IMR-90 (cell line): ENCODE results near the gene MUC5AC. TPM values are rescaled to one million over a fixed set of nuclear protein-coding genes. Genes with fewer than 3 reads are reported as not detected.

Experiments
- ATAC-seq: fragments of 200-7000 bp; cut with Tn5 transposase; 2 replicates; pipeline ENCODE4 v1.9.1; 2020; ENCODE audit warnings: low read depth, mild to moderate bottlenecking, moderate library complexity
- BruUV-seq: library from RNA; stranded (reverse); fragments of 400-500 nt; replicated peaks from 2 replicates; lab custom pipeline; 2021; lab: Mats Ljungman, UMichigan
- CTCF ChIA-PET: fragments of 300-600 bp; formaldehyde crosslinking; extraction: SDS; loops from one replicate; lab custom pipeline; 2021; ENCODE audit warnings: antibody characterized with exemption; lab: Yijun Ruan, JAX
- POLR2A ChIA-PET: fragments of 300-600 bp; sonication (Branson Sonifier 250); formaldehyde crosslinking; loops from one replicate; lab custom pipeline; 2022; ENCODE audit warnings: antibody characterized with exemption; ENCODE audit not compliant: unreplicated experiment; lab: Charles Lee
- DNase-seq: peaks from one replicate; pipeline ENCODE4 v3.0.0; 2013
- H2AFZ ChIP-seq: replicated peaks from 2 replicates; pipeline ENCODE3; 2013; ENCODE audit warnings: low read length, mild to moderate bottlenecking; ENCODE audit not compliant: poor library complexity
- H2AK5ac ChIP-seq: 2 replicates; pipeline ENCODE4 v1.6.1; 2013; ENCODE audit warnings: low read depth, low read length, inconsistent platforms
- H2AK9ac ChIP-seq: replicated peaks from 2 replicates; pipeline ENCODE3; 2013; ENCODE audit warnings: mild to moderate bottlenecking, low read depth, low read length, moderate library complexity; ENCODE audit not compliant: poor library complexity
- H2BK120ac ChIP-seq: 2 replicates; pipeline ENCODE4 v1.6.1; 2013; ENCODE audit warnings: low read depth, low read length, inconsistent platforms
- H2BK15ac ChIP-seq: 3 replicates; pipeline ENCODE4 v1.6.1; 2013; ENCODE audit warnings: low read depth, low read length, inconsistent platforms
- H2BK20ac ChIP-seq: 2 replicates; pipeline ENCODE4 v1.6.1; 2013; ENCODE audit warnings: low read depth, mild to moderate bottlenecking, inconsistent platforms, low read length, moderate library complexity
- H2BK5ac ChIP-seq: 2 replicates; pipeline ENCODE4 v1.6.1; 2013; ENCODE audit warnings: mild to moderate bottlenecking, low read depth, low read length, inconsistent platforms; ENCODE audit not compliant: poor library complexity, severe bottlenecking
- H3K14ac ChIP-seq: replicated peaks from 2 replicates; pipeline ENCODE4 v1.6.1; 2013; ENCODE audit warnings: low read depth, low read length, inconsistent platforms
- H3K18ac ChIP-seq: 2 replicates; pipeline ENCODE4 v1.6.1; 2013; ENCODE audit warnings: low read depth, low read length, control low read depth
- H3K23ac ChIP-seq: 2 replicates; pipeline ENCODE4 v1.6.1; 2013; ENCODE audit warnings: low read depth, low read length, inconsistent platforms
- H3K27ac ChIP-seq: 2 replicates; pipeline ENCODE4 v1.5.1; 2013; ENCODE audit warnings: mild to moderate bottlenecking, control low read depth, low read length; ENCODE audit not compliant: insufficient read depth
- H3K27me3 ChIP-seq: 2 replicates; pipeline ENCODE4 v1.6.1; 2013; ENCODE audit warnings: low read length; ENCODE audit not compliant: control insufficient read depth, insufficient read depth
- H3K36me3 ChIP-seq: 2 replicates; pipeline ENCODE4 v1.6.1; 2013; ENCODE audit warnings: low read length, mixed read lengths; ENCODE audit not compliant: control insufficient read depth, insufficient read depth
- H3K4ac ChIP-seq: 2 replicates; pipeline ENCODE4 v1.6.1; 2013; ENCODE audit warnings: low read depth, low read length, inconsistent platforms
- H3K4me1 ChIP-seq: 2 replicates; pipeline ENCODE4 v1.6.1; 2013; ENCODE audit warnings: low read length, mixed read lengths; ENCODE audit not compliant: control insufficient read depth, insufficient read depth
- H3K4me2 ChIP-seq: 2 replicates; pipeline ENCODE4 v1.6.1; 2013; ENCODE audit warnings: low read depth, mild to moderate bottlenecking, control low read depth, low read length, moderate library complexity
- H3K4me3 ChIP-seq: 2 replicates; pipeline ENCODE4 v1.5.1; 2013; ENCODE audit warnings: low read depth, mild to moderate bottlenecking, control low read depth, low read length, moderate library complexity; ENCODE audit not compliant: insufficient read depth
- H3K56ac ChIP-seq: 2 replicates; pipeline ENCODE4 v1.6.1; 2013; ENCODE audit warnings: low read length, inconsistent platforms; ENCODE audit not compliant: insufficient read depth; ENCODE audit errors: extremely low read depth
- H3K79me1 ChIP-seq, 2 experiments: 2 replicates each; pipeline ENCODE4 v1.6.1; 2013; ENCODE audit warnings: low read length in 2 of 2, inconsistent platforms in 1 of 2, low read depth in 1 of 2
- H3K9ac ChIP-seq: 2 replicates; pipeline ENCODE4 v1.6.1; 2013; ENCODE audit warnings: low read depth, low read length, control low read depth
- H3K9me1 ChIP-seq: 2 replicates; pipeline ENCODE4 v1.6.1; 2013; ENCODE audit warnings: low read length, inconsistent platforms; ENCODE audit not compliant: insufficient read depth
- H3K9me3 ChIP-seq: 2 replicates; pipeline ENCODE4 v1.6.1; 2013; ENCODE audit warnings: low read length; ENCODE audit not compliant: control insufficient read depth, insufficient read depth
- H4K20me1 ChIP-seq: 2 replicates; pipeline ENCODE4 v1.6.1; 2013; ENCODE audit warnings: low read length, inconsistent platforms; ENCODE audit not compliant: insufficient read depth
- H4K5ac ChIP-seq: 2 replicates; pipeline ENCODE4 v1.6.1; 2013; ENCODE audit warnings: mild to moderate bottlenecking, low read depth, low read length, control low read depth
- H4K8ac ChIP-seq, 2 experiments: 2 replicates each; pipeline ENCODE4 v1.6.1; 2013; ENCODE audit warnings: low read depth in 2 of 2, low read length in 2 of 2, control low read depth in 1 of 2, inconsistent platforms in 1 of 2
- H4K91ac ChIP-seq: 2 replicates; pipeline ENCODE4 v1.6.1; 2013; ENCODE audit warnings: low read depth, low read length, inconsistent platforms; ENCODE audit not compliant: insufficient read depth
- BHLHE40 ChIP-seq: fragments of 150-350 bp; IDR thresholded peaks from 2 replicates; pipeline ENCODE4 v1.6.1; 2016; ENCODE audit warnings: mild to moderate bottlenecking, low read depth, low read length
- CEBPB ChIP-seq: IDR thresholded peaks from 2 replicates; pipeline ENCODE4 v1.6.1; 2012; ENCODE audit warnings: low read depth, low read length, improper control_type of control experiment
- CHD1 ChIP-seq: IDR thresholded peaks from 2 replicates; pipeline ENCODE4 v1.6.1; 2012; ENCODE audit warnings: low read depth, low read length, improper control_type of control experiment
- FOS ChIP-seq: fragments of 150-350 bp; IDR thresholded peaks from 2 replicates; pipeline ENCODE4 v1.6.1; 2016; ENCODE audit warnings: low read depth, low read length
- MAFK ChIP-seq: IDR thresholded peaks from 2 replicates; pipeline ENCODE4 v1.6.1; 2012; ENCODE audit warnings: low read depth, low read length, improper control_type of control experiment
- MAZ ChIP-seq: IDR thresholded peaks from 2 replicates; pipeline ENCODE4 v1.6.1; 2012; ENCODE audit warnings: low read depth, mild to moderate bottlenecking, low read length, improper control_type of control experiment, moderate library complexity, borderline replicate concordance
- MXI1 ChIP-seq: IDR thresholded peaks from 2 replicates; pipeline ENCODE4 v1.6.1; 2012; ENCODE audit warnings: low read depth, mild to moderate bottlenecking, low read length, moderate library complexity, borderline replicate concordance
- NFE2L2 ChIP-seq: fragments of 150-350 bp; IDR thresholded peaks from 2 replicates; pipeline ENCODE4 v1.6.1; 2016; ENCODE audit warnings: low read depth, mild to moderate bottlenecking, low read length
- POLR2A ChIP-seq: IDR thresholded peaks from 2 replicates; pipeline ENCODE4 v1.6.1; 2012; ENCODE audit warnings: mild to moderate bottlenecking, low read depth, low read length
- RAD21 ChIP-seq: IDR thresholded peaks from 2 replicates; pipeline ENCODE4 v1.6.1; 2012; ENCODE audit warnings: low read length, improper control_type of control experiment
- RCOR1 ChIP-seq: IDR thresholded peaks from 2 replicates; pipeline ENCODE4 v1.6.1; 2012; ENCODE audit warnings: mild to moderate bottlenecking, low read length, improper control_type of control experiment; ENCODE audit not compliant: insufficient replicate concordance
- RFX5 ChIP-seq: IDR thresholded peaks from 2 replicates; pipeline ENCODE4 v1.8.0; 2012; ENCODE audit warnings: low read depth, mild to moderate bottlenecking, low read length, moderate library complexity
- SMC3 ChIP-seq: fragments of 150-350 bp; IDR thresholded peaks from 2 replicates; pipeline ENCODE4 v1.6.1; 2016; ENCODE audit warnings: low read depth, mild to moderate bottlenecking, antibody characterized with exemption, low read length, moderate library complexity
- WGBS, 2 experiments: methylation state at CpG; one replicate each; pipeline versions ENCODE4 v1.1.5 to v1.1.7; 2013; ENCODE audit warnings: missing lambda C conversion rate in 2 of 2; ENCODE audit not compliant: insufficient read length in 1 of 2; ENCODE audit errors: extremely low coverage in 2 of 2; 5-methylcytosine and 5-hydroxymethylcytosine counted together
- dilution Hi-C: fragments of 300-500 bp; cut with HindIII; formaldehyde crosslinking; loops from one replicate; pipeline ENCODE4 v1.14.3; 2018; ENCODE audit warnings: low sequenced_read_pairs; ENCODE audit not compliant: unreplicated experiment
- in situ Hi-C: fragments of 300-500 bp; cut with MboI; formaldehyde crosslinking; loops from 3 replicates; pipeline ENCODE4 v1.14.3; 2019; ENCODE audit warnings: low sequenced_read_pairs, inconsistent platforms, mixed read lengths
- intact Hi-C: fragments of 100-400 bp; cut with micrococcal nuclease; formaldehyde crosslinking; loops from 2 replicates; pipeline ENCODE4 v1.10.0; 2022
- polyA plus RNA-seq, 3 experiments: library from polyadenylated mRNA; depleted of rRNA; stranded (reverse); fragments of >200 nt; gene quantifications; 2 replicates each; pipeline ENCODE4 v1.2.3, GENCODE V29; 2012; ENCODE audit warnings: low replicate concordance in 1 of 3
- total RNA-seq: library from RNA; depleted of rRNA; stranded (reverse); fragments of >200 nt; gene quantifications from 2 replicates; pipeline ENCODE4 v1.2.3, GENCODE V29; 2012
- TF ChIP-seq, protein P1 (sequence below): fragments of 150-350 bp; IDR thresholded peaks from 2 replicates; pipeline ENCODE4 v1.6.1; 2016; ENCODE audit warnings: low read depth, mild to moderate bottlenecking, low read length, moderate library complexity, borderline replicate concordance
- TF ChIP-seq, protein P2 (sequence below): fragments of 150-350 bp; IDR thresholded peaks from 2 replicates; pipeline ENCODE4 v1.6.1; 2017; ENCODE audit warnings: mild to moderate bottlenecking, antibody characterized with exemption, low read length, low read depth
- TF ChIP-seq, protein P3 (sequence below): conservative IDR thresholded peaks from 2 replicates; pipeline ENCODE4 v1.5.1; 2012; ENCODE audit warnings: mild to moderate bottlenecking, low read depth, low read length, improper control_type of control experiment

Gene MUC5AC
- total and polyA plus RNA-seq, 2 of the 4 experiments (the other 2 are of a cell fraction), result 0.02 TPM; not detected in 1

DNA sequence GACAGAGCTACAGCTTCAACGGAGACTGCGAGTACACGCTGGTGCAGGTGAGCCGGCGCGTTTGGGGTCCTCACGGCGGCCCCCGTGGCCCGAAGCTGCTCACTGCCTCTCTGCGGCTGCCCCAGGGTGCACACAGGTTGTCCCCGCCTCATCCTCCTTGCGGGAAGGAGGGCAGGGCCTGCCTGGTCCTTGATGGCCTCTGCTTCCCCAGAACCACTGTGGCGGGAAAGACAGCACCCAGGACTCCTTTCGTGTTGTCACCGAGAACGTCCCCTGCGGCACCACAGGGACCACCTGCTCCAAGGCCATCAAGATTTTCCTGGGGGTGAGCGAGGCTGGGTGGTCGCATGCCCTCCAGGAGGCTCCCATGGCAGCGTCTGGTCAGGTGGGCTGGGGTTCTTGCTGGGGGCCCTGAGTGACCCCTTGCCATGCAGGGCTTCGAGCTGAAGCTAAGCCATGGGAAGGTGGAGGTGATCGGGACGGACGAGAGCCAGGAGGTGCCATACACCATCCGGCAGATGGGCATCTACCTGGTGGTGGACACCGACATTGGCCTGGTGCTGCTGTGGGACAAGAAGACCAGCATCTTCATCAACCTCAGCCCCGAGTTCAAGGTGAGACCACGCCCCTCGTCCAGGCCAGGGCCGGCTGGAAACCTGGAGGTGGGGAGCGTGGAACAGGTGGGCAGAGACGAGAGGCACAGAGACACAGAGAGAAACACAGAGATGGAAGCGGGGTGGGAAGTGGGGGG is 19.4 kb downstream of the MUC5AC start:
- Histone ChIP-seq H2AK5ac (no peak overlapping the region), H4K20me1 (no peaks in the 10 kb centered on the region), H4K5ac (no peak overlapping the region), H3K27ac (no peak overlapping the region), H2BK120ac (no peak overlapping the region), H3K23ac (no peak overlapping the region), H3K79me1 (no peaks in the 10 kb centered on the region), H3K56ac (no peak overlapping the region), H3K4me1 (no peaks in the 10 kb centered on the region), H2BK5ac (no peak overlapping the region), H2BK20ac (no peak overlapping the region), H2BK15ac (no peak overlapping the region), H4K91ac (no peak overlapping the region), H3K9me3 (peaks cover 2% of the 10 kb centered on the region; the same call in 1 of the 2 replicates), H2AK9ac (no peak overlapping the region), H3K18ac (no peak overlapping the region), H3K36me3 (no peaks in the 10 kb centered on the region), H2AFZ (no peak overlapping the region), H3K27me3 (no peaks in the 10 kb centered on the region), H4K8ac (no peak overlapping the region), H3K14ac (no peak overlapping the region), H3K9ac (no peak overlapping the region), H3K4me3 (no peak overlapping the region), H3K9me1 (no peaks in the 10 kb centered on the region), H3K4me2 (no peak overlapping the region), H3K4ac (no peak overlapping the region)
- DNase-seq (no peak), ATAC-seq (no peak)
- POLR2A ChIA-PET, result no interaction called here
- BruUV-seq, result no TSS peak
- intact Hi-C loops (no loop called here), in situ Hi-C loops (no loop called here), dilution Hi-C loops (no loop called here)
- TF ChIP-seq MAFK, result no peak
- TF ChIP-seq RAD21, result no peak
- TF ChIP-seq CEBPB, result no peak
- no peak for TF ChIP-seq CHD1
- TF ChIP-seq BHLHE40, result no peak
- no peak for TF ChIP-seq RCOR1
- no peak for TF ChIP-seq MXI1
- no peak for TF ChIP-seq SMC3
- TF ChIP-seq, protein P1, sequence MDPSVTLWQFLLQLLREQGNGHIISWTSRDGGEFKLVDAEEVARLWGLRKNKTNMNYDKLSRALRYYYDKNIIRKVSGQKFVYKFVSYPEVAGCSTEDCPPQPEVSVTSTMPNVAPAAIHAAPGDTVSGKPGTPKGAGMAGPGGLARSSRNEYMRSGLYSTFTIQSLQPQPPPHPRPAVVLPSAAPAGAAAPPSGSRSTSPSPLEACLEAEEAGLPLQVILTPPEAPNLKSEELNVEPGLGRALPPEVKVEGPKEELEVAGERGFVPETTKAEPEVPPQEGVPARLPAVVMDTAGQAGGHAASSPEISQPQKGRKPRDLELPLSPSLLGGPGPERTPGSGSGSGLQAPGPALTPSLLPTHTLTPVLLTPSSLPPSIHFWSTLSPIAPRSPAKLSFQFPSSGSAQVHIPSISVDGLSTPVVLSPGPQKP, result no peak
- no peak for TF ChIP-seq NFE2L2
- no peak for TF ChIP-seq FOS
- TF ChIP-seq POLR2A, result no peak
- no peak for TF ChIP-seq RFX5
- TF ChIP-seq, protein P2, sequence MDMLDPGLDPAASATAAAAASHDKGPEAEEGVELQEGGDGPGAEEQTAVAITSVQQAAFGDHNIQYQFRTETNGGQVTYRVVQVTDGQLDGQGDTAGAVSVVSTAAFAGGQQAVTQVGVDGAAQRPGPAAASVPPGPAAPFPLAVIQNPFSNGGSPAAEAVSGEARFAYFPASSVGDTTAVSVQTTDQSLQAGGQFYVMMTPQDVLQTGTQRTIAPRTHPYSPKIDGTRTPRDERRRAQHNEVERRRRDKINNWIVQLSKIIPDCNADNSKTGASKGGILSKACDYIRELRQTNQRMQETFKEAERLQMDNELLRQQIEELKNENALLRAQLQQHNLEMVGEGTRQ, result no peak
- TF ChIP-seq MAZ, result no peak
- TF ChIP-seq, protein P3, sequence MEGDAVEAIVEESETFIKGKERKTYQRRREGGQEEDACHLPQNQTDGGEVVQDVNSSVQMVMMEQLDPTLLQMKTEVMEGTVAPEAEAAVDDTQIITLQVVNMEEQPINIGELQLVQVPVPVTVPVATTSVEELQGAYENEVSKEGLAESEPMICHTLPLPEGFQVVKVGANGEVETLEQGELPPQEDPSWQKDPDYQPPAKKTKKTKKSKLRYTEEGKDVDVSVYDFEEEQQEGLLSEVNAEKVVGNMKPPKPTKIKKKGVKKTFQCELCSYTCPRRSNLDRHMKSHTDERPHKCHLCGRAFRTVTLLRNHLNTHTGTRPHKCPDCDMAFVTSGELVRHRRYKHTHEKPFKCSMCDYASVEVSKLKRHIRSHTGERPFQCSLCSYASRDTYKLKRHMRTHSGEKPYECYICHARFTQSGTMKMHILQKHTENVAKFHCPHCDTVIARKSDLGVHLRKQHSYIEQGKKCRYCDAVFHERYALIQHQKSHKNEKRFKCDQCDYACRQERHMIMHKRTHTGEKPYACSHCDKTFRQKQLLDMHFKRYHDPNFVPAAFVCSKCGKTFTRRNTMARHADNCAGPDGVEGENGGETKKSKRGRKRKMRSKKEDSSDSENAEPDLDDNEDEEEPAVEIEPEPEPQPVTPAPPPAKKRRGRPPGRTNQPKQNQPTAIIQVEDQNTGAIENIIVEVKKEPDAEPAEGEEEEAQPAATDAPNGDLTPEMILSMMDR, result no peak
- WGBS, 2 experiments, result 75% methylated on average over 20 of the region's 34 CpGs; no CpG with 5 or more reads in 1 of the 2 experiments
- CTCF ChIA-PET, result no interaction called here
